Activated T-helper 1 cell treated with anti-CD3 and anti-CD28 coated beads, Interleukin-12 subunit alpha, Interleukin-12 subunit beta, Interleukin-2, Interleukin-4 antibody, amounts not matched to agents 30 ng/mL and 10 ng/mL and 1 ng/mL, durations not matched to agents 14 hours and 24 hours and 36 hours (primary cell): ENCODE measurements around the gene SIN3B. TPM values are rescaled to one million over a fixed set of nuclear protein-coding genes. Genes with fewer than 3 reads are reported as not detected.

ENCODE experiments used
- DNase-seq: peaks from one replicate; pipeline ENCODE4 v3.0.0; 2021; ENCODE audit warnings: low spot score
- H3K27ac Mint-ChIP-seq: one replicate; pipeline ENCODE4 v1.8.0; 2021; ENCODE audit warnings: mild to moderate bottlenecking, mixed read lengths
- H3K27me3 Mint-ChIP-seq: one replicate; pipeline ENCODE4 v1.8.0; 2022; ENCODE audit warnings: mild to moderate bottlenecking, moderate library complexity, mixed read lengths; ENCODE audit not compliant: insufficient read depth
- H3K36me3 Mint-ChIP-seq: one replicate; pipeline ENCODE4 v1.8.0; 2021; ENCODE audit warnings: low read depth, mixed read lengths
- H3K4me1 Mint-ChIP-seq: one replicate; pipeline ENCODE4 v1.8.0; 2021; ENCODE audit warnings: low read depth, mixed read lengths
- H3K4me3 Mint-ChIP-seq: one replicate; pipeline ENCODE4 v1.8.0; 2021; ENCODE audit warnings: mild to moderate bottlenecking, moderate library complexity, mixed read lengths
- H3K9me3 Mint-ChIP-seq: one replicate; pipeline ENCODE4 v1.8.0; 2021; ENCODE audit warnings: mixed read lengths
- intact Hi-C: fragments of 100-400 bp; cut with micrococcal nuclease; formaldehyde crosslinking; loops from one replicate; pipeline ENCODE4 v1.15.1; 2024
- total RNA-seq: library from RNA; stranded (reverse); gene quantifications from 2 replicates; pipeline ENCODE4 v1.2.3, GENCODE V29; 2022

The SIN3B gene
- total RNA-seq, 1 donor from 2014 or later, result 45.1 TPM

- intact Hi-C loops, result loop anchor here (1.0 to 5.0 kb wide), 3 partner anchors 120 to 271 kb away; partner anchors contain the start of gene MED26
- no peak for DNase-seq
- Mint-ChIP-seq H3K36me3 (no peaks in the 10 kb centered on the region), H3K9me3 (no peaks in the 10 kb centered on the region), H3K27ac (peak overlapping the region; percentile 61), H3K4me1 (peaks cover 17% of the 10 kb centered on the region), H3K27me3 (peaks cover 21% of the 10 kb centered on the region), H3K4me3 (peak overlapping the region; percentile 69)
Observed at GRCh38 chr19:16898361-16899015, 69.3 kb downstream of the SIN3B start.

- intact Hi-C loops, result loop anchor here (1.0 to 5.0 kb wide), 3 partner anchors 121 to 272 kb away; partner anchors contain the start of gene MED26
- peaks cover 19% of the 10 kb centered on the region for H3K27me3 Mint-ChIP-seq
- no peaks in the 10 kb centered on the region for H3K36me3 Mint-ChIP-seq
- H3K9me3 Mint-ChIP-seq, result no peaks in the 10 kb centered on the region
- DNase-seq, result no peak
- H3K4me3 Mint-ChIP-seq, result peak overlapping the region; percentile 1
- no peak overlapping the region for H3K27ac Mint-ChIP-seq
- H3K4me1 Mint-ChIP-seq, result peaks cover 17% of the 10 kb centered on the region
Observed at GRCh38 chr19:16899566-16900075, 70.4 kb downstream of the SIN3B start.

GRCh38 chr19:16901491-16902175 lies 72.4 kb downstream of the SIN3B start:
- Mint-ChIP-seq H3K4me3 (no peak overlapping the region), H3K9me3 (no peaks in the 10 kb centered on the region), H3K36me3 (no peaks in the 10 kb centered on the region), H3K4me1 (peaks cover 17% of the 10 kb centered on the region), H3K27ac (no peak overlapping the region), H3K27me3 (peaks cover 10% of the 10 kb centered on the region)
- intact Hi-C loops, result no loop called here
- DNase-seq, result no peak

- Mint-ChIP-seq H3K27ac (no peak overlapping the region), H3K4me3 (no peak overlapping the region), H3K4me1 (peaks cover 17% of the 10 kb centered on the region), H3K9me3 (no peaks in the 10 kb centered on the region), H3K36me3 (no peaks in the 10 kb centered on the region), H3K27me3 (peaks cover 8% of the 10 kb centered on the region)
- no peak for DNase-seq
- intact Hi-C loops, result no loop called here
Observed at GRCh38 chr19:16902545-16902944, 73.3 kb downstream of the SIN3B start.

GRCh38 chr19:16903347-16903746 lies 74.1 kb downstream of the SIN3B start:
- Mint-ChIP-seq H3K36me3 (no peaks in the 10 kb centered on the region), H3K27ac (no peak overlapping the region), H3K9me3 (no peaks in the 10 kb centered on the region), H3K4me1 (peaks cover 14% of the 10 kb centered on the region), H3K27me3 (peaks cover 7% of the 10 kb centered on the region), H3K4me3 (no peak overlapping the region)
- intact Hi-C loops, result no loop called here
- DNase-seq, result no peak

- intact Hi-C loops, result no loop called here
- Mint-ChIP-seq H3K9me3 (no peaks in the 10 kb centered on the region), H3K27me3 (peaks cover 1% of the 10 kb centered on the region), H3K27ac (no peak overlapping the region), H3K36me3 (no peaks in the 10 kb centered on the region), H3K4me1 (peaks cover 5% of the 10 kb centered on the region), H3K4me3 (no peak overlapping the region)
- no peak for DNase-seq
Observed at GRCh38 chr19:16904599-16904998, 75.4 kb downstream of the SIN3B start.

- intact Hi-C loops, result no loop called here
Observed at GRCh38 chr19:16908759-16909158, 79.6 kb downstream of the SIN3B start.

GRCh38 chr19:16911046-16911445 lies 81.8 kb downstream of the SIN3B start:
- Mint-ChIP-seq H3K4me3 (no peak overlapping the region), H3K9me3 (peaks cover 16% of the 10 kb centered on the region)

More at GRCh38 chr19:16908759-16909158, 79.6 kb downstream of the SIN3B start:
- no peak overlapping the region for H3K4me3 Mint-ChIP-seq
- H3K4me1 Mint-ChIP-seq, result no peaks in the 10 kb centered on the region
- H3K27me3 Mint-ChIP-seq, result no peaks in the 10 kb centered on the region
- no peak overlapping the region for H3K27ac Mint-ChIP-seq
- no peak for DNase-seq
- peaks cover 12% of the 10 kb centered on the region for H3K9me3 Mint-ChIP-seq
- H3K36me3 Mint-ChIP-seq, result no peaks in the 10 kb centered on the region

GRCh38 chr19:16912780-16913179 lies 83.6 kb downstream of the SIN3B start:
- no peaks in the 10 kb centered on the region for H3K4me1 Mint-ChIP-seq
- H3K36me3 Mint-ChIP-seq, result no peaks in the 10 kb centered on the region
- H3K4me3 Mint-ChIP-seq, result no peak overlapping the region
- peaks cover 16% of the 10 kb centered on the region for H3K9me3 Mint-ChIP-seq
- intact Hi-C loops, result no loop called here
- DNase-seq, result no peak
- no peak overlapping the region for H3K27ac Mint-ChIP-seq
- H3K27me3 Mint-ChIP-seq, result peaks cover 1% of the 10 kb centered on the region

More at GRCh38 chr19:16911046-16911445, 81.8 kb downstream of the SIN3B start:
- DNase-seq, result no peak
- Mint-ChIP-seq H3K27ac (no peak overlapping the region), H3K4me1 (no peaks in the 10 kb centered on the region), H3K27me3 (peaks cover 1% of the 10 kb centered on the region), H3K36me3 (no peaks in the 10 kb centered on the region)
- intact Hi-C loops, result no loop called here

GRCh38 chr19:16914421-16914820 lies 85.2 kb downstream of the SIN3B start:
- peaks cover 19% of the 10 kb centered on the region for H3K9me3 Mint-ChIP-seq
- H3K27me3 Mint-ChIP-seq, result peaks cover 1% of the 10 kb centered on the region
- DNase-seq, result no peak
- H3K4me3 Mint-ChIP-seq, result no peak overlapping the region
- intact Hi-C loops, result no loop called here
- H3K4me1 Mint-ChIP-seq, result no peaks in the 10 kb centered on the region
- no peak overlapping the region for H3K27ac Mint-ChIP-seq
- H3K36me3 Mint-ChIP-seq, result no peaks in the 10 kb centered on the region

GRCh38 chr19:16915135-16915534 lies 85.9 kb downstream of the SIN3B start:
- Mint-ChIP-seq H3K4me1 (no peaks in the 10 kb centered on the region), H3K27ac (no peak overlapping the region), H3K9me3 (peaks cover 19% of the 10 kb centered on the region), H3K36me3 (no peaks in the 10 kb centered on the region), H3K27me3 (peaks cover 1% of the 10 kb centered on the region), H3K4me3 (no peak overlapping the region)
- intact Hi-C loops, result no loop called here
- no peak for DNase-seq

- H3K4me1 Mint-ChIP-seq, result no peaks in the 10 kb centered on the region
- H3K27ac Mint-ChIP-seq, result no peak overlapping the region
- H3K36me3 Mint-ChIP-seq, result no peaks in the 10 kb centered on the region
- no peak overlapping the region for H3K4me3 Mint-ChIP-seq
- H3K9me3 Mint-ChIP-seq, result peaks cover 19% of the 10 kb centered on the region
- intact Hi-C loops, result no loop called here
- DNase-seq, result no peak
- H3K27me3 Mint-ChIP-seq, result peaks cover 1% of the 10 kb centered on the region
Observed at GRCh38 chr19:16915734-16916133, 86.5 kb downstream of the SIN3B start.

- peaks cover 1% of the 10 kb centered on the region for H3K27me3 Mint-ChIP-seq
- intact Hi-C loops, result no loop called here
- H3K36me3 Mint-ChIP-seq, result no peaks in the 10 kb centered on the region
- DNase-seq, result no peak
- H3K4me1 Mint-ChIP-seq, result no peaks in the 10 kb centered on the region
- no peak overlapping the region for H3K27ac Mint-ChIP-seq
- peaks cover 19% of the 10 kb centered on the region for H3K9me3 Mint-ChIP-seq
- H3K4me3 Mint-ChIP-seq, result no peak overlapping the region
Observed at GRCh38 chr19:16917401-16917800, 88.2 kb downstream of the SIN3B start.
